GM18870 (cell line): Measurements from ENCODE around the gene SLC7A6OS.

Experiments used
- ATAC-seq: cut with Tn5 transposase; IDR thresholded peaks from one replicate; pipeline ENCODE4 v1.9.1; 2021; ENCODE audit warnings: moderate library complexity; ENCODE audit not compliant: unreplicated experiment

SLC7A6OS gene

DNA sequence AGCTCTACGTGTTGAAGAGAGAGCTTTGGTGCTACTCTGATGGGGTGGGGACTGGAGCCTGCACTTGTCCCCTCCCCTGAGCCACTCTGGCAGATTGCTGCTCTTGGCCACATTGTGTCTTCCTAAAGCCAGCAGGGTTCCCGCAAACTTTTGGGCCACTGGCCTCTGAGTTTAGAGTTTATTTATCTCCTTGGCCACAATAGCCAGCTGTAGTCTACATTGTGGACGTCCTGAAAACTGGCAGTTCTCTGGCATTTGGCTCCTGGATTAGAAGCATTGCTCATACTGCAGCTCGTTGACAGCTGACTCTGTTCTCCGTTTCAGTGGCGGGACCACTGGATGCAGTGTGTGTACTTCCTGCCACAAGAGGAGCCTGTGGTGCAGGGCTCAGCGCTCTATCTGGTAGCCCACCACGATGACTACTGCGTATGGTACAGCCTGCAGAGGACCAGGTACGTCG lies 34.6 kb upstream of the SLC7A6OS start:
- no peak for ATAC-seq

DNA sequence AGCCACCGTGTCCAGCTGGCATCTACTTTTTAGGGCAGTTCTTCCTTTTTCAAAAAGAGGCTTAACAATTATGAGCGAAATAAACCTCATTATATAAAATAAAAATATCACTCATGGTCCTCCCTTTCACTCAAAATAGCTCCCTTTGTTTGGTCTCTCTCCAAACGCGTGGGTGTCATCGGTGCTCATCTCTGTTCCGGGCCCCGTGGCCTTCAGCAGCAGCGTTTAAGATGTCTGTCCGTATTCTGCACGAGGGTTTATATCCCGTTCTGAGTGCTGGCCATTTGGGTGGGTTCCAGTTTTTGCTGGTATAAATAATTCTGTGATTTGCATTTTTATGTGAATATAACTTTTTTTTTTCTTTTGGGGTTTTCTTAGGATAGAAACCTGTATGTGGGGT lies 33.5 kb upstream of the SLC7A6OS start:
- ATAC-seq, result no peak

GRCh38 chr16:68343137-68343536 lies 32.4 kb upstream of the SLC7A6OS start:
- no peak for ATAC-seq

DNA sequence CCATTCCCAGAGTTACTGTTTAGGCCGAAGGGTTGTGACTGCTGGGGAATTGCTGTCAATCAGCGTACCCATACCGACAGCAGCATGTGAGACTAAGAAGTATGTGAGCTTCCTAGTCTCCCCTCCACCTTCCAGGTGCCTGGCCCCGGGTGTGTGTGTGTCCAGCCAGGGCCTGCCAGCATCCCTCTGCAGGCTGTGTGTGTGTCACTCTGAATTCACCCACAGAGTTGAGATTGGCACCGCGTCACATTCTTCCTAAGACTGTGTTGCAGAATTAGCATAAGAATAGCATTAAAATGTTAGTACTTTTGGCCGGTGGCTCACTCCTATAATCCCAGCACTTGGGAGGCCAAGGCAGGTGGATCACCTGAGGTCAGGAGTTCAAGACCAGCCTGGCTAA lies 31.9 kb upstream of the SLC7A6OS start:
- ATAC-seq, result no peak

GRCh38 chr16:68339214-68339613 lies 28.5 kb upstream of the SLC7A6OS start:
- ATAC-seq, result no peak

DNA sequence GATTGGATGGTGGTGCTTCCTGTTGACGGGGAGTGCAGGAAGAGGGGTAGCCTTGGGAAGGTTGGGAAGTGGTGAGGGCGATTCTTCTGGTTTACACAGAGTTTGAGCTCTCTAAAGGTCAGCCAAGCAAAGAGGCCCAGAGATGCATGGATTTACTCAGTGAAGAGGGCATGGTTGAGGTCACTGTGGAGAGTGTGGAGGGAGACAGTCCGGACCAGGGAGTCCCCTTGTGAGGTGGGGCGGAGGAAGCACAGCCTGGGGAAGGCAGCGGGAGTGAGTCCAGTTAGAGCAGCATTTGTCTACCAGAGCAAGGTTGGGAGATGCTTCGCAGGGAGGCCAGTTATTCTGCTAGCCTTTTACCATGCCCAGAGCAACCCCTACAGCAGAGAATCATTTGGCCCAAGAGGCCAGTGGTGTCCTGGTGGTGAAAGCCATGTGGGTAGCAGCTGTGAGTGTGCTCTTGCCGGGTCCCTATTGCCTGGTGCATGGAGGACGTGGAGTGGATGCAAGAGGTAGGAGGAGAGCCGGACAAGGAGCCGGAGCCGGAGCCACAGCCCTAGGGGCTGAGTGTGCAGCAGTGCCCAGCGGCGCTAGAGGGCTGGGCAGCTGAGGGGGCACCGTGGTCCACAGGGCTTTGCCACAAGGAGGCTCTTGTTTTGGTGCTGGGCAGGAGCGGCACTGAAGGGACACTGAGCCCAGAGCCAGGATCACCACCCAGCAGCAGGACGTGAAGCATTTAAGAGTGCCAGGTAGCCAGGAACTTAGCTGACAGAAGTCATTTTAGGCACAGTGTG lies 27.8 kb upstream of the SLC7A6OS start:
- ATAC-seq, result no peak

DNA sequence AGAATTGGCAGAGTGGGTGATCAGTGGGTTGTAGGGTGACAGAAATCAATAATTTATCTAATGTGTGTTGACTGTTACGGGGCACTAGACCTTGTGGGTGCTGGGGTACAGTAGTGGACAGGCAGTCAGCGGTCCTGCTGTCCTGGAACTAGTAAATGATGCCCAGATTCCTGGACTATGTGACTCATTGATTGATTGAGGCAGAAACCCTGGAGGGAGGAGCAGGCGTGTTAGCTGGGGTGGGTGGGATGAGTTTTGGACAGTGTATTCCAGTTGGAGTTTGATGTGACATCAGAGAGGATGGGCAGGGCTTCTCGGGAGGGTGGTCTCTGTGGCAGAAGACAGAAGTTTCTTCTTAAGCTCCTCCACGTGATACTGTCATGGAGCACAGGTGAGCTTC lies 24.4 kb upstream of the SLC7A6OS start:
- no peak for ATAC-seq

DNA sequence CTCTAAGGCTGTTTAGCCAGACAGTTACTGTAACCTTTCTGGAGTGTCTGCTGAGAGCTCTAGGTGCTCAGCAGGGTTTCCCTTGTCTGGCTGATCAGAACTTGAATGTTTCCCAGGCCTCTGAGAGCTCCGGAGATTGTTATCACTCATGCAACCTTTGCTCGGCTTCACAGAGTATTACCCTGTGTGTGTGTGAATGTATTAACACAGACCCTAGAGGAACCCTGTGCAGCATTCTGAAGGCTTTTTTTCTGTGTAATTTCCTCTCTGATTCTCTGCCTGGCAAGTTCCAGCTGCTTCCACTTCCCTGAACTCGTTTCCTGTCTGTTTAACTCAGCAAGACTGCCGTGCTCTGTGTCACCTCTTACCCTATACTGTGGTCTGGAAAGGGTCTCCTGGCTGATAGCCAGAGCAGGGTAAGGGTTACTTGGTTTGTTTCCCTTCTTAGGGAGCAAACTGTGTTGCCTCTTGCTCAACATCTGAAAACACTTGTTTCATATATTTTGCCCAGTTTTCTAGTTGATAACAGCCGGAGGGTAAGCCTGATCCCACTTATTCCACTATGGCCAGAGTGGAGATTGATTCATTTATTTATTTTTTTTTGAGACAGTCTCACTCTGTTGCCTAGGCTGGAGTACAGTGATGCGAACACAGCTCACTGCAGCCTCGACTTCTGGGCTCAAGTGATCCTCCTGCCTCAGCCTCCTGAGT lies 21.8 kb upstream of the SLC7A6OS start:
- ATAC-seq, result no peak

DNA sequence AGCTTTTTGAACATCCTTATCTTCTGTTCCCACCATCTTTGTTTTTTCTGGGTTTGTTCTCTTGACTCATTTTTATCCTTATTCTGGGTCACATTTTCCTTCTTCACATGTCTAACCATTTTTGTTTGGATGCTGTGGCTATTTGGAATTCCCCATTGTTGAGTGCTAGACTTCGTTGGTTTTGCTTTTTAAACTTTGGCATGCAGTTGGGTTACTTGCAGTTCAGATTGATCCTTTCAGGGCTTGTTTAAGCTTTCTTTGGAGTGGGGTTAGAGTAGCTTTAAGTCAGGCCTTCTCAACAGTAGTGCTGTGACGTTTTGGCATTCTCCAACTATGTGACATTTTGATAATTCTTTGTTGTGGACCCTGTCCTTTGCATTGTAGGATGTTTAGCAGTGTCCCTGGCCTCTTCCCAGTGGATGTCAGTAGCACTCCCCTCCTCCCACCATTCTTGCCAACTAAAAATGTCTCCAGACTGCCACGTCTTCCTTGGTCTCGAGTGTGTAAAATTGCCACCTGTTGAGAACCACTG lies 21.2 kb upstream of the SLC7A6OS start:
- ATAC-seq, result no peak

DNA sequence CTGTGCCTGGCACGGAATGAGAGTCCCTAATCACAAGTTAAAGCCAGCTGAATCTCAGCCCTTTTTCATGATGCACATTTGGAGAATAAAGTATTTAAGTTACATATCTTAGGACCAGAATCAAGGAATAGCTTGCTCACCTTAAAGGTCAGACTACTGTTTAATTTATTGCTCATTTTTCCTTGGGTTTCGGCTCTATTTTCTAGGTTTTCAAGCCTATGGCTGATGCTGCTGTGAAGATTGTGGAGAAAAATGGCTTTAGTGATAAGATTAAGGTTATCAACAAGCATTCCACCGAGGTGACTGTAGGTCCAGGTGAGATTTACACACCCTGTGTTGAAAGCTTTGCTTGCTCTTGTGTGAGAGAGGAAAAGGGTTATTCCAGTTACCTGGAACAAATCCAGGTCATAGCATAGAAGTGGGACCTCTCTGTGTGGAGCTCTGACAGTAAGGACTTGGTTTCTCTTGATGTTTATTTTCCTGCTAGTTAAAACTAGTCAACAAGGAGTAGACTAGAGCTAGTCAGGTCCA lies 18.2 kb upstream of the SLC7A6OS start:
- ATAC-seq, result no peak

DNA sequence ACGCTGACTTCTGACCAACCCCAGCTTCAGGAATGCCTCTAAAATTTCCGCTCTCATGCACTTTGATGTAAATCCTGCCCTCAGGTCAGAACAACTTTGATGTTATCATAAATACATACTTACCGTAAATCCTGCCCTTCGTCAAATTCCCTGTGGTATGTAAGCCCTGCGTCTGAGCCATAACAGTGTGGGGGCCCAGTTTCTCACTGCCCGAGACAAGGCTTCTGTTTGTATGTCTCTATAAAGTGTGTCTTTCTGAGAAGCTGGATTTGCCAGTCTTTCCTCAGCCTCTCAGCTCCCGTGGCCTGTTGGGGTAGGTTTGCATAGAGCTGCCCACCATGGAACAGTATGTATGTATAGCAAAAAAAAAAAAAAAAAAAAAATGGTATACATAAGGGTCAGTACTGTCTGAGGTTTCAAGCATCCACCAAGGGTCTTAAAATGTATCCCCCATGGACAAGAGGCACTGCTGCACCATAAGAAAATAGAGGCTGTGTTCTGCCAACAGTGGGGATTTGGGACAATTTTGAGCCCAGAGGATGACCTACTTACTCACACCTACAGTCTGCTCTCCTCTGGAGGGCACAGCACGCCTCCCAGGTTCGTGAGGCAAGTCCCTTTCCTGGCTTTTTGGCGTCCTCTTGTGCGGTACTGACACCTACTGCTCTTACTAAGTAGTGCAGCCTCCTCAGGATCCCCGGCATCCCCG lies 17.6 kb upstream of the SLC7A6OS start:
- ATAC-seq, result peak; percentile 63

GRCh38 chr16:68324780-68325357 lies 14.1 kb upstream of the SLC7A6OS start:
- no peak for ATAC-seq

DNA sequence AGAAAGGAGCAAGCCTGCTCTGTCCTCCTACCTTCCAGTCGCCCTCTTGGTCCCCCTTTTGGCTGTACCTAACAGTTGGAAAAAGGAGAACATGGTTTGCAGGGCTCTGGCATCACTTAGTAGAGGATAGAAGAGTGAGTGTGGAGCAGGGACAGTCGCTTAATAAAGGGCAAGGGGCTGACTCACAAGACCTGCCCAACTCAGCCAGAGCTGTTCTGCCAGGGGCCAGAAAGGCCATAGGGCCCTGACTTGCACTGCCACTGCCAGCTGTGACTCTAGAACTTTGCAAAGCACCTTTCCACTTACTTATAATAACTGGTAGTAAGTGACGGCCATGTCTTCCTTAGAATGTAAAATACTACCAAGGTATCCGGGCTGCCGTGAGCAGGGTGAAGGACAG lies 13.6 kb upstream of the SLC7A6OS start:
- ATAC-seq, result no peak

DNA sequence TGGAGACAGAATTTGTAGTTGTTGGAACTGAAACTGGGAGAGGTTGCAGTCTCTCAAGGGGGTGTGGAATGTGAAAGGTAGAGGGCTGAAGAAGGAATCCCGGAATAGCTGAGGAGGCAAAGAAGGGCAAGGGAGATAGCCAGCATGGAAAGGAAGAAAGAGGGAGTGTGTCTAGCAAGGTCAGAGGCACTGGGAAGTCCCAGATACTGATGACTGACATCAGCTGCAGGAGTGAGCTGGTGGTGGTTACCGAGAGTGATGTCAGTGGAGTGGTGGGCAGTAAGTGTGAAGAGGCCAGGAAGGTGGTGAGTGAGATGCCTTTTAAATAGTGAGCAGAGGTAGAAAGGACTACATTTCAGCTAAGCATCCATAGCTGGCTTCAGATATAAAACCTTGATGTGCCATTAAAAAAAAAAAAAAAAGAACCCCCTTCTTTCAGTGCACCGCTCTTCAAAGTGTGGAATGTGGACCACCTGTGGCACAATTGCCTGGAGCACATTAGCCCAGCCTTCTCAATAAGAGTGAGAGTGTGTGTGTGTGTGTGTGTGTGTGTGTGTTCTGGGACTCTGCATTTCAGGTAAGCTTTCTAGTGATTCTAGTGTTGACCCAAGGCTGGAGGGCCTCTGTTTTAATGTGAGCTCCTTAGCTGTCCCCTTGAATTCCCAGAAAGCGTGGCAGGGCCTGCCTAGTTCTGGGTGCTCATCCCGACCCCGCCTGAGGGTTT lies 8.6 kb upstream of the SLC7A6OS start:
- ATAC-seq, result peak; percentile 60

DNA sequence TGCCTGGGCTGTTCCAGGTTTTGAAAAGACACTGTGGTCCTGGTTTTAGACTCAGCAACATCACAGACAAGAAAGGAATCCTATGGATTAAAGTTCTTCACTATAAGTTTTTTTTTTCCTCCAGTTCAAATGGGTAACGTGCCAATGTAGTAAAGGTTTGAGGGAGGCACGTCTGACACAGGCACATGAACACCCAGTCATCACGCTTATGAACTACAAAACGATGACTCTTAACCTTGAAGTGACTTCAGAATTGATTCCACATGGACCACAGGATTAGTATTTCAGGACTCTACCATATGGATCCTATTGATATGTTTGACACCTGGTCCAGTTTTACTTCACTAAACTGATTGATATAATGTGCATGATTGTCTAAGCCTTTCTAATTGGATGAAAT lies 2.4 kb upstream of the SLC7A6OS start:
- no peak for ATAC-seq

- ATAC-seq, result peak; percentile 30
Observed at GRCh38 chr16:68310437-68310773, 341 bp downstream of the SLC7A6OS start.

DNA sequence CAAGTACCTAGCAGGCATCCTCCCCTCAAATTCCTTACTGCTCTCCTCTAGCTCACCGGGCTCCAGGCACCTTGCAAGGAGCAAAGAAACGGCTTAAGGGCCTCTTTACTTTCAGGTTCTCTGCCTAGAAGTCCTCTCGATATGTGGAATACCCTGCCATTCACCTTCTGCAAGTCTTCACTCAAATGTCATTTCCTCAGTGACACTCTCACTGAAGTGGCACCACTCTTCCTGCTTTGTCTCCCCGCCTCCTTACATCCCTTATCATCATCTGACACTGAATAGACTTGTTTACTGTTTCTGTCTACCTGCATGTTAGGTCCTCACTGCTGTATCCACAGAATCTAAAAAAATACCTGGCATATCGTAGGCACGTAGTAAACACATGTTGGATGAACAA lies 947 bp downstream of the SLC7A6OS start:
- ATAC-seq, result no peak

GRCh38 chr16:68306633-68307032 lies 4.1 kb downstream of the SLC7A6OS start:
- no peak for ATAC-seq

DNA sequence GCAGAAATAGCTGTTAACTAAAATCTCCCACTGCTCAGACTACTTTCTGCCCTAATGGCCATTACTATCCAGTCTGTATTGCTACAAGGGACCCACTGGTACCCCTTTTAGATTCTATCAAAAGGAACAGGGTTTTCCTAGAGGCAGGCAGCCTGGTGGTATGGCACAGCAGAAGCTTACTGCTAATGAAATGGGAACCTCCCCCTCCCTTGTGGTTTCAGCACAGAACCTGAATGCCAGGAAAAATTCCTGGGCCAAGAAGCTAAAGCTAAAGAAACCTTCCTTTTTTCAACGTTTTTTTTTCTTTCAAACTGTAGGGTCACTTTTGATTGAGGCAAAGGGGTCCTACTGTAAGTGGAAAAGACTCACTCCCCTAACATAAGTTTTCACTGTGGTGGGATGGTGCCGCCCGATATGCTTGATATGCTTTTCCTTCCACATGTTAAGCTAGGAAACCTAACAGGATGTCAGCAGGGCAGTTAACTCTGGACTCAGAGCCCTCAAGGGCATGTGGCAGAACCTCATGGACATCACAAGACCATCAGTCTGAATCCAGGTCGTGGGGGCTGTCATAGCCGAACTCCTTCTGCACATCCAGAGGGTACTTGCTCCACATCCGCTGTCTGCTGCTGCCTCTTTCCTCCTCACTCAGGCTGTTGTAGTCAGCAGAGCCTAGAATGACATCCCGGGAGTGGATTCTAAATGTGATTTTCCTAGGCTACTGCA lies 9.8 kb downstream of the SLC7A6OS start:
- ATAC-seq, result no peak
